ENCODE data around the gene KDM3B. TPM values are rescaled to one million over a fixed set of nuclear protein-coding genes. Genes with fewer than 3 reads are reported as not detected.

The KDM3B gene
- total and polyA plus RNA-seq, 2 of the 8 experiments (the other 6 are each of a cell fraction or from before 2014, with no cell fraction given): 27.1 to 78.1 TPM

DNA sequence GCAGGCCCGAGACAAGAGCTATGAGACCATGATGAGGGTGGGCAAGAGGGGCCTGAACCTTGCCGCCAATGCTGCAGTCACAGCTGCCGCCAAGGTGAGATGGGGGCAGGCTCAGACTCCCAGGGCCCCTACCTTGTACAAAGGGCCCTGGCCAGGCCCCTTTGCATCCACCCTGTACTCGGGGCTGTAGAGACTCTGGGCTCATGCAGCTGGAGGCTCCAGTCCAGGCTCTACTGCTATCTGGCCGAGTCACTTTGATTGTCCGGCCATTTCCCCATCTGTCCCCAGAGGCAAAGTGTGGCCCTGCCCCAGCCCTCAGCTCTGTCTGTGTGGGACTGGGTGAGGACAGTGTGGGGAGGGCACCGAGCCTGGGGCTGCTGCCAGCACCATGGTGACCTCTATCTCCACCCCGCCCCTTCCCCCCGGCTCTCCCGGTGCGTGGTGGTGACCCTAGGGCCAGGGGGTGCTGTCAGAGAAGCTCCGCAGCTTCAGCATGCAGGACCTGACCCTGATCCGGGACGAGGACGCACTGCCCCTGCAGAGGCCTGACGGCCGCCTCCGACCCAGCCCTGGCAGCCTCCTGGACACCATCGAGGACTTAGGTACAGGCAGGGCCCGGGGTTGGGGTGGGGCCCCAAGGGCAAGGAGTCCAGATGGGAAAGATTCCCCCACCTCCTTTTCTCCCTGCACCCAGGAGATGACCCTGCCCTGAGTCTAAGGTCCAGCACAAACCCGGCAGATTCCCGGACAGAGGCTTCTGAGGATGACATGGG, 92.5 kb downstream of the KDM3B start (continued):
- TF ChIP-seq CHD1 (IDR thresholded peaks at IDR 0.05; ENCODE audit: low read depth, low read length) (no peak), RFX5 (IDR thresholded peaks at IDR 0.05; ENCODE audit: borderline replicate concordance, low read depth, low read length) (no peak), EP300 (IDR thresholded peaks at IDR 0.05; ENCODE audit: borderline replicate concordance in 1 of 2, low read depth in 2 of 2, low read length in 2 of 2) (no peak)

Data from H1 (cell line).